Muscle of arm (tissue), 12 donors: ENCODE results near the gene SSBP4. TPM values are rescaled to one million over a fixed set of nuclear protein-coding genes. Genes with fewer than 3 reads are reported as not detected.
"Not testable (repeated sequence)": the region's sequence is repeated elsewhere in the genome, so short reads cannot be mapped to it uniquely, and the experiment has no call there.

Source experiments
- DNase-seq: peaks from one replicate; pipeline ENCODE4 v3.0.0-alpha.2; 2013
- polyA plus RNA-seq, 12 donors: library from polyadenylated mRNA; unstranded; fragments of 120-200 nt; gene quantifications; one replicate each; pipeline ENCODE4 v1.2.1, GENCODE V29; 2013; ENCODE audit not compliant: insufficient read length in 12 of 12

Gene SSBP4
- polyA plus RNA-seq, 12 donors = 72.8 to 126 (median 87.7) TPM; not detected in 1

DNA sequence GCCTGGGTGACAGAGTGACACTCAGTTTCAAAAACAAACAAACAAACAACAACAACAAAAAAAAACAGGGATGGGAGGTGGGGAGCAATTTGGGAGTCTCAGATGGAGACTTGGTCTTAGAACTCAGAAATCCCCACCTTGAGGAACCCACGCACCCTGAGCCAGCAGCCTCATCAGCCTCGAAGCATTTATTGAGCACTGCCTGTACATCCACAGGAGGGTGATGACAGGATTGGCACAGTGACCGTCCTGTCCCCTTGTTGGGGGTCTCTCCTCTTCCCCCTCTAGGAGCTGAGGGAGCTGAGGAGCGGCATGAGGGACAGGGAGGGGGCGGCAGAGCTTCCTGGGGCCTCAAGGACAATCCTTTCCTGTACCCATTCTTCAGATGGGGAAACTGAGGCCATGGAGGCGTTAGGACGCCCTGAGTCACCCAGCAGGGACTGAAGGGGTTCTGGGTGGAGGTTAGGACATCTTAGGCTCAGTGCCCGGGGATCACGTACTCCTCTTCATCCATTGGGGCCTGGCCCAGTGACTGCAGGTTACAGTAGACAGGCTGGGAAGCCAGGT lies 27.6 kb upstream of the SSBP4 start:
- no peak for DNase-seq

DNA sequence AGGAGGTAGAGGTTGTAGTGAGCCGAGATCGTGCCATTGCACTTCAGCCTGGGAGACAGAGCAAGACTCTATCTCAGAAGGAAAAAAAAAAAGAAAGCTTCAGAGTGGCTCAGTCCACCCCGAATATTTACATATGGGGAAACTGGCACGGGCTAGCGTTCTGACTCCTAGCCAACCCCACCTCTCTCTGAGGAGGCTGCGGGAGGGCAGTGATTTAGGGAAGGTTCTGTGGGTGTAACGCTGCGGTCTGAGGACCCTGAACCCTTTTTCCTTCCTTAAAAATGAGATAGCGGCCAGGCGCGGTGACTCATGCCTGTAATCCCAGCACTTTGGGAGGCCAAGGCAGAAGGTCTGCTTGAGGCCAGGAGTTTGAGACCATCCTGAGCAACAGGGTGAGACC lies 26.8 kb upstream of the SSBP4 start:
- no peak for DNase-seq

DNA sequence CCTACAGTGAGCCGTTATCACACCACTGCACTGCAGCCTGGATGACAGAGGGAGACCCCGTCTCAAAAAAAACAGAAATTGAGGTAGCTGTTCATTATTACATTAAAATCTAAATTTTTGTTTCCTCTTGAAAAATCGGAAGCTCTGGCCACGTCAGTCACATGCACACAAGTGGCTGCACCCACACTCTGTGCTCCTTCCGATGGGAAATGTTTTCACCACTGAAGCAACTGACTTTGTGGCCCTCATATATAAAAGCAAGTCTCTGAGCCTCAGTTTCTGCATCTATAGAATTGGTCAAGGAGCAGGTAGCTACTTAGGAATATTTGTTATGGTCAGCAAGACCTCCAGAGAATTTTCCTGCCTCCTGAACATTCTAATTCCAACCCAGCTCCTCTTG lies 26.3 kb upstream of the SSBP4 start:
- no peak for DNase-seq

DNA sequence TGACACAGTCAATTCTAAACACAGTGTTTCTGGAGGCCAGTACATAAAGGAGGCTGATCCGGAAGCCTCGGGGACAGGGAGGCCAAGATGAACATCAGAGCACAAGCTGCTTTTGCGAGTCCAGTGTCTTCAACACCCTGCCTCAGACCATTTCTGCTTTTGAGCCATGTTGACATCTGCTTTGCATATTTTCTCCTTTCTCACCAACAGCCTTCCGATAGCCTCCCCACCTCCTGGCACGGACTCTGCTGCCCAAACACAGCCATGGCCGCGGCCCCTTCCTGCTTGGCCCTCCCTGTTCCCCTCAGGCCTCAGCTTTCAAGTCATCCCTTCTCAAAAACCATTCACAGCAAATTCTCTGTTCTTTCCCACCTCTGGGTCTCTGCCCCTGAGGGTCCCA lies 25.4 kb upstream of the SSBP4 start:
- no peak for DNase-seq

DNA sequence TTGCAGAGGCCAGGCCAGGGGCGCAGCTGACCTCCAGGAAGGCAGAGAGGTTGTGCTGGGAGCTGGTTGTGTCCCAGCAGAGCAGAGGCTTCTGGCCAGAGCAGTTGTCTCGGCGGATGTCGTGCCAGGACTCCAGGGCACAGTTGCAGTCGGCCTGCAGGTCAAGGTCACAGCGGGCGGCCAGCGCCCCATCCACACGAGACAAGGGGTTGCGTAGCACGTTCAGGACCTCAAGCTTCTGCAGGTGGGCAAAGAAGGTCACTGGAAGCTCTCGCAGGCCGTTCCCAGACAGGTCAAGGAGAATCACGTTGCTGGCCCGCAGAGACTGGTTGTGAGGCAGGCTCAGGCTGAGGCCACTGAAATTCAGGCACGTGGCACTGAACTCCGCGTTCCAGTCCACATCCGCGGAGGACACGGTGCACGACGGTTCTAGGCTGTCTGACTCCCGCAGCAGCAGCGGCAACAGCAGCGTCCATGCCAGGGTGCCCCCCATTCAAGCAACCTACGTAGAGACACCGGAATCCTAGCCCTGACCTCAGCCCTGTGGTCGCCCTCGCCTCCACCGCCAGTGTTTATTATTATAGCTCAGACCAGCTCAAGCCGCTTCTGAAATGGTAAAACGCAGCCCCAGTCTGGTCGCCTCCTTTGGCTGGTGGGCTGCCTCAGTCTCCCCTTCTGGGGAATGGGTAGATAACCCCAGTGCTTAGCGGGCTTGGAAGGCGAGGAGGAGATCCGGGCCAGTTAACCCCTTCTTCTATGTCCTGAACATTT lies 22.5 kb upstream of the SSBP4 start:
- DNase-seq = no peak

DNA sequence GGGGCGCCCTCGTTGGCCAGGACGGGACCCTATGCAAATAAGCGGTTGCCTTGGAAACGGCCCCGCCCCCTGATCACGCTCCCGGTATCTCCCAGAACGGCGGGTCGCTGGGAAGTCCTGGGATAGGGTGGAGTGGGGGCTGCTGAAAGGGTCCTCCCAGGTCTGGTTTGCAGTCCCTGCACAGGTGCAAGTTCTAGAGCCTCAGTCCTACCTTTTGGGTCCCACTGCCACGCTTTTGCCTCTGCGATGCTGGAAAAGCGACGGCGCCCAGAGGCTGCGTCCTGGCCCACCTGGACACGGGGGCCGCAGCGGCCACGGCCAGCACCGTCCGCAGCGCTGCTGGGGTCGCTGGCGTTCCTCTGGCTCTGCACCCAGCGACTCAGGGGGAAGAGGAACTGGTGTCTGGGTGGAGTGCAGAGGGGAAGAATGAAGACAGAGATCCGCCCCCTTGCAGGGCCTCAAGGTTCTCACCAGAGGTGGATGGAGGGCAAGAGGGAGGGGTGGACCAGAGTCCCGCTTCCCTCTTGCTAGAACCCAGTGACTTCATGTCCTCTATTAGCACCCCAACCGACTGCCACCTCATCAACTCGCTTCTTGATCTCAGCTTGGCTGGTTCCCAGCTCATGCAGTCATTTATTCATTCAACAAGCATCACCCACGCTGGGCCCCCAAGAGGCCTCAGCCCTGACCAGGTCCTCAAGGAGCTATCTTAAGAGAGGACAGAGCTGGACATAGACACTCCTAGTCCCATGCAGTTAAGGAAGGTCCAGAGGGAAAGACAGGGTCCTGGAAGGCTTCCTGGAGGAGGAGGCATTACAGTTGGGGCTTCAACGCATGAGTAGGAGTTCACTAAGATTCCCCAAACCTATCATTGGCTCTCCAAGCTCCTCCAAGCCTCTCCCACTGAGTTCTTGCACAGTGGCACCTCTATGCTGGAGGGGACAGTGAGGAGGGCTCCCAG lies 21.7 kb upstream of the SSBP4 start, which contains the start of gene LRRC25:
LRRC25 (minus strand) TSS at position 381 of the 961 bp plus-strand sequence. CDS start 659 bp downstream, outside the sequence.
- no peak for DNase-seq

DNA sequence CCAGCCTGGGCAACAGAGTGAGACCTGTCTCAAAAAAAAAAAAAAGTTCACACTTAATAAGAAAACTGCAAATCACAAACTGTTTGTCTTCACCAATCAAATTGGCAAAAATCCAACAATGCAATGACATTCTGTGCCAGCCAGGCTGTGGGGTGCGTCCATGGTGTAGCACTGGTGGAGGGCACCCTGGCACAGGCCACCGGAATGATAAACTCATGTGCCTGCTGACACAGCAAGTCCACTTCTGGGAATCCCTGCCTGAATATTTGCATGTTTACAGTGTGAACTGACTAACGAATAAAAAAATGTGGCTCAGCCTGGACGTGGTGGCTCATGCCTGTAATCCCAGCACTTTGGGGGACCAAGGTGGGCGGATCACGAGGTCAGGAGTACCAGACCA lies 20.2 kb upstream of the SSBP4 start:
- no peak for DNase-seq

DNA sequence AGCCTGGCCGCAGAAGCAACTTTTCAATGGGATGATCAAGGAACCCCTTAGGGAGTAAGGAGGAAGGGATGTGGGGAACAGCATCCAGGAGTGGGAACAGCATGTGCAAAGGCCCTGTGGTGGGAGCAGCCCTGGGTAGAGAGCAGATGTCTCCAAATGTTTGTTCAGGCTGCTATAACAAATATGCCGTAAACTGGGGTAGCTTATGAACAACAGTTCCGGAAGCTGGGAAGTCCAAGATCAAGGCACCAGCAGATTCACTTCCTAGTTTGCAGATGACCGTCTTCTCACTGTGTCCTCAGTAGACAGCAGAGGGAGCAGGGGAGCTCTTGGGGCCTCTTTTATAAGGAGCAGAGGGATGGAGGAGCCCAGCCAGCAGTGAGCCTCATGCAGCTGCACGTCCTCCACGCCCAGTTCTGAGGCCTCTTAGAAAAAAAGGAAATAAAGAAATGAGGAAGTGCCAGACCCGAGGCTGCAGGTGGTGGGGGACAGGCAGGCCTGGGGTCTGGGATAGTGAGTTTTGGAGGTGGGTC lies 17.6 kb upstream of the SSBP4 start:
- peak; percentile 84 for DNase-seq

DNA sequence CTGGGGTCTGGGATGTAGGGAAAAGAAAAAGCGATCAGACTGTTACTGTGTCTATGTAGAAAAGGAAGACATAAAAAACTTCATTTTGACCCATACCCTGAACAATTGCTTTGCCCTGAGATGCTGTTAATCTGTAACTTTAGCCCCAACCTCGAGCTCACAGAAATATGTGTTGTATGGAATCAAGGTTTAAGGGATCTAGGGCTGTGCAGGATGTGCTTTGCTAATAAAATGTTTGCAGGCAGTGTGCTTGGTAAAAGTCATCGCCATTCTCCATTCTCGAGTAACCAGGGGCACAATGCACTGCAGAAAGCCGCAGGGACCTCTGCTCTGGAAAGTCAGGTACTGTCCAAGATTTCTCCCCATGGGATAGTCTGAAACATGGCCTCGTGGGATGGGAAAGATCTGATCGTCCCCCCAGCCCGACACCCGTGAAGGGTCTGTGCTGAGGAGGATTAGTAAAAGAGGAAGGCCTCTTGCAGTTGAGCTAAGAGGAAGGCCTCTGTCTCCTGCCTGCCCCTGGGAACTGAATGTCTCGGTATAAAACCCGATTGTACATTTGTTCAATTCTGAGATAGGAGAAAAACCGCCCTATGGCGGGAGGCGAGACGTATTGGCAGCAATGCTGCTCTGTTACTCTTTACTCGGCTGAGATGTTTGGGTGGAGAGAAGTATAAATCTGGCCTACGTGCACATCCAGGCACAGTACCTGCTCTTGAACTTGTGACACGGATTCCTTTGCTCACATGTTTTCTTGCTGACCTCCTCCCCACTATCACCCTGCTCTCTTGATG lies 16.5 kb upstream of the SSBP4 start:
- DNase-seq = not testable (repeated sequence)

DNA sequence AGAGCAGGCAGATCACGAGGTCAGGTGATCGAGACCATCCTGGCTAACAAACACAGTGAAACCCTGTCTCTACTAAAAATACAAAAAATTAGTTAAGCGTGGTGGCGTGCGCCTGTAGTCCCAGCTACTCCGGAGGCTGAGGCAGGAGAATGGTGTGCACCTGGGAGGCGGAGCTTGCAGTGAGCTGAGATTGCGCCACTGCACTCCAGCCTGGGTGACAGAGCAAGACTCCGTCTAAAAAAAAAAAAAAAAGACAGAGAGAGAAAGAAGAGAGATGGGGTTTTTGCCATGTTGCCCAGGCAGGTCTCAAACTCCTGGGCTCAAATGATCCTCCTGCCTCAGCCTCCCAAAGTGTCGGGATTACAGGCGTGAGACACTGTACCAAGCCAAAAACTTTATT lies 13.4 kb upstream of the SSBP4 start:
- DNase-seq = not testable (repeated sequence)

DNA sequence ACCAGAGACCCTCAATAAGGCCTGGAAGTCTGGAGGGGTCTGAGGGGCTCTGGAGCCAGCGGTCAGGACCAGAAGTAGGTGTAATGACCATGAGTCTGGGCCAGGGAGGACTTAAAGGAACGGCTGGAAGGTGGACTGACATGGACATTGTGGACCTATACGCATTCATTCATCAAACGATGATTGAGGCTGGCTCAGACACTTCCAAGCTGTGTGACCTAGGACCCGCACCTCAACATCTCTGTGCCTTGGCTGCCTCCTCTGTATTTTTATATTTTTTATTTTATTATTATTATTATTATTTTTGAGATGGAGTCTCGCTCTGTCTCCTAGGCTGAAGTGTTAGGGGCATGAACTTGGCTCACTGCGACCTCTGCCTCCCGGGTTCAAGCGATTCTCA lies 12.4 kb upstream of the SSBP4 start:
- no peak for DNase-seq

DNA sequence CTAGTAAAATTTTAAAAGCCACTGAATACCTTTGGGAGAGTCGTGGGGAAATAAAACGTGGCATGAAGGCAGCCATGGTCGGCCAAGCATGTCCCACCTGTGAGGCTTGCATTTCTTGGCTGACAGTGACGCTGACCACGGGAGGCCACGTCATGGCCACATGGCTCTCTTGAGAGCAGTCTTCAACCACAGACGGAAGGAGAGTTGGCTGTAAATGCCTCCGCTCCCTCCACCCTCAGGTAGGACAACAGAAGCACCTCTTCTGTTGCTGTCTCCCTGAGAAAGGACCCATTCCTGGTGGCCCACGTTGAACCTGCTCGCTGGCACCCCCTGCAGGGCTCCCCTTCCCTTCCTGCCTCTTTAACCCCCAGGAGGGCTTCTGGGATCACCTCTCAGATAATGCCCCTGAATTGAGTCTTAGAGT lies 11.1 kb upstream of the SSBP4 start:
- DNase-seq = no peak

DNA sequence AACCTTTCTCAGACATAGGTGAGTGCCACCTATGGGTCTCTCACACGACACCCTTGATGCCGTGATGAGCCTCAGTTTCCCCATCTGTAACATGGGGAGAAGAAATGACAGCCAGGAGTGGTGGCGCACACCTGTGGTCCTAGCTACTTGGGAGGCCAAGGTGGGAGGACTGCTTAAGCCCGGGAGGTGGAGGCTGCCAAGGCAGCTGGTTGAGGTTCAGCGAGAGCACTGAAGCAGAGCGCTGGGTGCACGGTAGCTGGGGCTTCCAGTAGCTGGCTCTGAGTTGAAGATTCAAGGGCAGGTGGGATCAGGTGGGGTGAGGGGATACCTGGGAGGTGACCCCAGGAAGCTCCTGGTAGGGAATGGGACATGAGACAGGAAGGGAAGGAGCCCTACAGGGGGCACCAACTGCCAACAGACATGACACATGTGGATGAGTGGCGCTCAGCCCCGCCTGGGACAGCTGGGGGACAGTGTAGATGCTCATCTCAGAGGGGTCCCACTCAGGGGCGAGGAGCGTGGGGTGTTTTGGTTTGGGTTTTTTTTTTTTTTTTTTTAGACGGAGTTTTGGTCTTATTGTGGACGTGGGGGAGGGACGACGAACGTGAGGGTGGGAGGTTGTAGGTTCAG lies 6.5 kb upstream of the SSBP4 start:
- no peak for DNase-seq

DNA sequence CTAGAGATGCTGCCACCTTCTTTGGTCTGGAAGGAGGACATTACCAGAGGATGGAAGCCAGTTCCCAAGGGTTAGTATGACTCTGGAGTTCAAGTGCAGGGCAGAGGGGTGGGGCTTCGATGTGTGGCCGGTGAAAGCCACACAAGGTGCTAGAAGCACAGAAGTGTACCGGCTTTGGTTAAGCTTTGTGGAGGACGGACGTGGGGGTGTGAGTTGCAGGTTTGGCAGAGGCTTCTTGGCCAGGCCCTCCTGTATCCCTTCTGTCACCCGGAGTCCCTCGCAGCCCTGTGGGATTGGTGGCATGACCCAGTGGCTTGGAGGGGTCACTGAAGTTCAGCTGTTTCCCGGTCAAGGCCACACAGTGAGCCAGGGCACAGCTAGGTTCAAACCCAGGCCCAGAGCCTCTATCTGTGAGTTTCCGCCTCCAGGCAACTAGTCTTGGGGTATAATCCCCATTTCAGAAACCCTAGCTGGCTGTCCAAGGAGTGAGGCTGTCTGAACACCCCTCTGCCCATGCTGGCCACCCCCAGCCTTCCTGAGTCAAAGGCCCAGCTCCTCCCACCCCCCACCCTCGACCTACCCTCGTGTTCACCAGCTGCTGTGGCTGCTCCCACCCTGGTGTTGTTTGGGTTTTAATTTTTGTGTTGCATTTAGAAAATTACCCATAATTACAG lies 4.6 kb upstream of the SSBP4 start:
- DNase-seq = no peak

DNA sequence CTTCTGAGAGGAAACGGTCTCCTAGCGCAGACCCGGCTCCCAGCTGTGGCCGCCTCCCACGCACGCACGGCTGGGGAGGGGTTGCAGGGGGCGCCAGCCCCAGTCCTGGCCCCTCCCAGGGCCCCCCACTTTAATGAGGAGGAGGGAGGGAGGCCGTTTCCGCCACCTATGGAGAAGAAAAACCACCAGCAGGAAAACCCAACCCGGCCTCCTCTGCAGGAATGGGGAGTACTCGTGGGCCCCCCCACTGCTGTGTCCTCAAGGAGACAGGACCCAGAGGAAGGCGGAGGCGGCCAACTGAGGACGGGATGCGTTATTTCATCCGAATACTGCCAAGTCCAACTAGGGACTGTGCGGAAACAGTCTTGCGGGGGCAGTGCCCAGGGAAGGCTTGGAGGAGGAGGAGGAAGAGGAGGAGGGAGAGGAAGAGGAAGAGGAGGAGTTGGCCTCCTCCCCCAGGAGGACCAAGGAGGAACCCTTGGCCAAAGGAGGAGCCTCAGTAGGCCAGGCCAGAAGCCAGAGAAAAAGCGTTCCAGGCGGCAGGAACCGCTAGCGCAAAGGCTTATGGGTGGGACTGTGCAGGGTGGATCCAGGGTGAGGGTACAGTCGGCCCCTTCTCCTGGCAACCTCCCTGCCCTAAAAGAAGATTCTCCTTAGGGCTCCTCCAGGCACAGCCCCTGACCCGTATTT lies 3.9 kb upstream of the SSBP4 start:
- peak; percentile 88 for DNase-seq

DNA sequence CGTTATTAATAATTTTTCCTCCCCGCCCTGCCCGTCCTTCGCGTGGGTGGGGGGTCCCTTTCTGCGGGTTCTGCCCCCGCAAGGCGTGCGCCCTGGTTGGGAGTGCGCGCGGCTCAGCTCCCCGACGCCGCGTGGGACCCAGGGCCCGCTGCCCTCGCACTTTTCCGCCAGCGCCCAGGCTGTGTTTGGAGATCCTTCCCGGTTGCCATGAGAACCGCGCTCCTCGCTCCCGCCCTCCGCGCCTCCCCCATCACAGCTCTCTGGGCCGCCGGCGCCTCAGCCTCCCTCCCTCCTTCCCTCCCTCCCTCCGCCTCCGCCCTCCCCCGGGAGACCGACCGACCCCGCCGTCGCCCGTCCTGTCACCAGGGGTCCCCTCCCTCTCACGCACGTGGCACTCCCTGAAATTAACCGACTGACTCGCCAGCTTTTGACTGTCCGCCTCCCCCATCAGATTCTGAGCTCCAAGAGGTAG lies 2.4 kb upstream of the SSBP4 start:
- DNase-seq = peak; percentile 95

DNA sequence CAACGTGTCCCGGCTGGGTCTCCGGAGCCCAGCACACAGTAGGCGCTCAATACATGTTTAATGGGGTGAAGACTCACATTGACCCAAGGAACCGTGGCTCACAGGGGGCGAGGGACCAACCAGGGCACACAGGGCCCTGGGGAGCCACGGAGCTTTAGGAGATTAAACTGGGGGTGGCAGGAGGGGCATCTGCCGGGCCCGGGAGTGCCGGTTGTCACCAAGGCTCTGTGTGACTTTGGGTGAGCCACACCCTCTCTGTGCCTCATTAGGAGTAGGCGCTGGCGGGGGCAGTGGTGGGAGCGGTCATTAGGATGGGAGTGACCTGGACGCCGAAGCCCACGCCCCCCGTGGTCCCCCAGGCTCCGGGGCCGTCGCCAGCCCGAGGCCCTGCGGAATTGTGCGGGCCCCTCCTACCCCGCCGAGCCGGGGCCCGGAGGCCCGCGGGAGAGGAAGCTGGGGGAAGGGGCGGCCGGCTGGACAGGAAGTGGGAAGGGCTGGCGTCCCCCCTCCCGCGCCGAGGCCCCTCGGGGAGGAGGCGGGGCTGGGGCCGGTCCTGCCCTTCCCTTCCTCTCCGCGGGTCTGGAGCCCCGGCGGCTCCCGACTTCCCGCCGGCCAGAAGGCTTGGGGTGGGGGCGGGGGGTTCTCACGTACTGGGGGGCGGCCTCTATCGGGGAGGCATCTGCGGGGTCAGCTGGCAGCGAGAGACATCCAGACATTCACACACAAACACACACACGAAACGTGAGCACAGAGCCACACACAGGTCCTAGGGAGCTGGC lies 1.8 kb upstream of the SSBP4 start:
- DNase-seq = peak; percentile 85

DNA sequence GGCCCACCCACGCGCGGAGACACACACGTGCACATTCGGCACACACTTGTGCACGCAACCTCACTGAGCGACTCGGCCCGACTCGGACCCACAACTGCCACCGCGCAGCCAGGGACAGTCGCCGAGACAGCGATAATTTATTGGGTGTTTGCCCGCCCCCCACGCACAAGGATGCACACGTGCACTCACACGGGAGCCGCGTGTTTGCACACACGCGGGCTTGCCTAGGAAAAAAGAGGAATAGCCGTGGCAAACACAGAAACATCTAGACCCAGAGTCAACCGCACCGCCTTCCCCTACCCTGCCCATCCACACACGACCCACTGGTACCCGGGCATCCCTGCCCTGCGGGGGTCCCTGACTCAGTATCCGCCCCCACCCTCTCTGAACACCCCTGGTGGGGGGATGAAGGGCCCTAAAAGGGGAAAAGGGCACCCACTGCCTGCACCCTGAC lies 1.1 kb upstream of the SSBP4 start:
- DNase-seq = no peak
